ENCODE measurements around the gene LUC7L3.
"Not testable (repeated sequence)": the region's sequence is repeated elsewhere in the genome, so short reads cannot be mapped to it uniquely, and the experiment has no call there.

The LUC7L3 gene

GRCh38 chr17:50790618-50791017 is 71.2 kb downstream of the LUC7L3 start:
- DNase-seq, result no peak

- DNase-seq, result no peak
These were observed 72.7 kb downstream of the LUC7L3 start for GRCh38 chr17:50792132-50792531.

GRCh38 chr17:50793007-50793406 is 73.6 kb downstream of the LUC7L3 start:
- DNase-seq, result no peak

- DNase-seq, result no peak
These were observed 75.0 kb downstream of the LUC7L3 start for GRCh38 chr17:50794361-50794760.

- DNase-seq, result no peak
These were observed 77.9 kb downstream of the LUC7L3 start for GRCh38 chr17:50797135-50797810.

- DNase-seq, result no peak
These were observed 79.3 kb downstream of the LUC7L3 start for GRCh38 chr17:50798424-50799288.

- no peak for DNase-seq
These were observed 80.2 kb downstream of the LUC7L3 start for GRCh38 chr17:50799582-50799981.

- DNase-seq, result no peak
These were observed 80.8 kb downstream of the LUC7L3 start for GRCh38 chr17:50800196-50800700.

- DNase-seq, result no peak
These were observed 83.5 kb downstream of the LUC7L3 start for GRCh38 chr17:50802609-50803571.

GRCh38 chr17:50803676-50804075 is 84.3 kb downstream of the LUC7L3 start:
- no peak for DNase-seq

- DNase-seq, result not testable (repeated sequence)
These were observed 85.5 kb downstream of the LUC7L3 start for GRCh38 chr17:50804749-50805475.

GRCh38 chr17:50805486-50805885 is 86.1 kb downstream of the LUC7L3 start:
- no peak for DNase-seq
